IPS-11a (cell line): ENCODE data around the gene RRP8.

Source experiments
- H3K4me3 ChIP-seq: one replicate; pipeline ENCODE4 v1.5.1; 2013; ENCODE audit warnings: low read depth, low read length, control low read depth

The RRP8 gene

GRCh38 chr11:6572215-6572614 lies 31.2 kb downstream of the RRP8 start:
- no peak overlapping the region for H3K4me3 ChIP-seq

GRCh38 chr11:6571434-6572008 lies 31.9 kb downstream of the RRP8 start:
- no peak overlapping the region for H3K4me3 ChIP-seq

- no peak overlapping the region for H3K4me3 ChIP-seq
Measured at GRCh38 chr11:6570691-6571427, 32.6 kb downstream of the RRP8 start.

- no peak overlapping the region for H3K4me3 ChIP-seq
Measured at GRCh38 chr11:6569706-6570105, 33.7 kb downstream of the RRP8 start.

GRCh38 chr11:6568191-6568918 lies 35.1 kb downstream of the RRP8 start:
- no peak overlapping the region for H3K4me3 ChIP-seq

GRCh38 chr11:6567371-6567745 lies 36.1 kb downstream of the RRP8 start:
- H3K4me3 ChIP-seq = no peak overlapping the region

GRCh38 chr11:6566704-6567370 lies 36.6 kb downstream of the RRP8 start:
- no peak overlapping the region for H3K4me3 ChIP-seq

GRCh38 chr11:6565988-6566703 lies 37.3 kb downstream of the RRP8 start:
- H3K4me3 ChIP-seq = no peak overlapping the region

- no peak overlapping the region for H3K4me3 ChIP-seq
Measured at GRCh38 chr11:6565325-6565724, 38.1 kb downstream of the RRP8 start.

- H3K4me3 ChIP-seq = no peak overlapping the region
Measured at GRCh38 chr11:6563667-6564066, 39.7 kb downstream of the RRP8 start.

- H3K4me3 ChIP-seq = no peak overlapping the region
Measured at GRCh38 chr11:6563121-6563619, 40.2 kb downstream of the RRP8 start.

GRCh38 chr11:6561288-6561687 lies 42.1 kb downstream of the RRP8 start:
- H3K4me3 ChIP-seq = no peak overlapping the region

GRCh38 chr11:6559369-6559768 lies 44.0 kb downstream of the RRP8 start:
- no peak overlapping the region for H3K4me3 ChIP-seq

- no peak overlapping the region for H3K4me3 ChIP-seq
Measured at GRCh38 chr11:6557761-6558674, 45.4 kb downstream of the RRP8 start.

- H3K4me3 ChIP-seq = no peak overlapping the region
Measured at GRCh38 chr11:6557063-6557462, 46.4 kb downstream of the RRP8 start.

GRCh38 chr11:6556139-6556949 lies 47.1 kb downstream of the RRP8 start:
- H3K4me3 ChIP-seq = no peak overlapping the region

- no peak overlapping the region for H3K4me3 ChIP-seq
Measured at GRCh38 chr11:6554828-6555706, 48.3 kb downstream of the RRP8 start.

- no peak overlapping the region for H3K4me3 ChIP-seq
Measured at GRCh38 chr11:6553634-6554033, 49.8 kb downstream of the RRP8 start.
